ENCODE results near the gene GMPR.

Gene GMPR

GRCh38 chr6:16274885-16275589 is 36.6 kb downstream of the GMPR start:
- no peak for DNase-seq

GRCh38 chr6:16277101-16277981 is 39.0 kb downstream of the GMPR start:
- peak; percentile 99 for DNase-seq

GRCh38 chr6:16278048-16278724 is 39.8 kb downstream of the GMPR start:
- peak; percentile 75 for DNase-seq

GRCh38 chr6:16278750-16279149 is 40.4 kb downstream of the GMPR start:
- DNase-seq, result no peak

GRCh38 chr6:16279243-16279642 is 40.9 kb downstream of the GMPR start:
- no peak for DNase-seq

DNA sequence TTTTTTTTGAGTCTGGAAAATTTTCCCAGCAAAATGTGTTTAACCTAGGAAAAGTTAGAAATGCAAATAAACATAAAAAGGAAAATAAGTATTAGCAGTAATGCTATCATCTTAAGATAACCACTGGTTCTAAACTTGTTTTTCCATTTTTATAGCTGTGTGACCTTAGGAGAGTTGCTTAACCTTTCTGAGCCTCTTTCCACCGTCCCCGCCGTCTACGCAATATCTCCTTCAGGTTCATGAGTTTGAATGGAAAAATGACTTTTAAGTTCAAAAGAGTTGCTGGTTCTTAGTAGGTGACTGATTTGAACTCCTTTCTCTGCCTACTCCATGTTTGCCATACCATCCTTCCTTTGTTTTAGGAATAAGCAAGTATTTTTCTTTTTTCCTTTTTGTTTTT is 44.0 kb downstream of the GMPR start:
- no peak for DNase-seq

DNA sequence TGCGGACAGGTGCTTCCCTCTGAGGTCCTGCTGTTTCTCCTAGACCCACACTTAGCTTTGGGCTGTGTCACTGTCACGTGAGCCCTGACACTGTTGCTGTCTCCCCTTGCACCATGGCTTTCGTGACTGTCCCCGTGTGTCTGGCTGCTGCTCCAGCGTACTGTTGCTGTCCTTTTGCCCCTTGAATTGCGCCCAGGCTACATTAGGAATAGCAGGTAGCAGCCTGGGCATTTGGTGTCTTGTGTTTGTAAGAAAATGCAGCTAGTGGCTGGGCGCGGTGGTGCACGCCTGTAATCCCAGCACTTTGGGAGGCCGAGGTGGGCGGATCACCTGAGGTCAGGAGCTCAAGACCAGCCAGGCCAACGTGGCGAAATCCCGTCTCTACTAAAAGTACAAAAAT is 46.1 kb downstream of the GMPR start:
- DNase-seq, result no peak

GRCh38 chr6:16285467-16286150 is 47.2 kb downstream of the GMPR start:
- no peak for DNase-seq

GRCh38 chr6:16286151-16286522 is 47.8 kb downstream of the GMPR start:
- peak; percentile 83 for DNase-seq

- no peak for DNase-seq
Observed at GRCh38 chr6:16288163-16288562, 49.8 kb downstream of the GMPR start.

DNA sequence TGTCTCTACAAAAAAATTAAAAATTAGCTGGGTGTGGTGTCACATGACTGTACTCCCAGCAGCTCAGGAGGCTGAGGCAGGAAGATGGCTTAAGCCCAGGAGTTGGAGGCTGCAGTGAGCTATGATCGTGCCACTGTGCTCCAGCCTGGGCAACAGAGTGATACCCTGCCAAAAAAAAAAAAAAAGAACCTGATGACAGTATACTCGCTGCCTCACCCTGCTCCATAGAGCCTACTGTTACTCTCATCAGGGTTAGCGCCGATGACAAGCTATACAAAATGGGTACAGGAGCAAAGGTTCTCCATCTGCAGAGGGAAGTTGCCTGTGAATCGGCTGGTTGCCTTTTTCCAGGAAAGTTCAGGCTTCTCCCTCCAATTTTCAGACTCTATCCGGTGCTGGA is 53.4 kb downstream of the GMPR start:
- DNase-seq, result peak; percentile 32

DNA sequence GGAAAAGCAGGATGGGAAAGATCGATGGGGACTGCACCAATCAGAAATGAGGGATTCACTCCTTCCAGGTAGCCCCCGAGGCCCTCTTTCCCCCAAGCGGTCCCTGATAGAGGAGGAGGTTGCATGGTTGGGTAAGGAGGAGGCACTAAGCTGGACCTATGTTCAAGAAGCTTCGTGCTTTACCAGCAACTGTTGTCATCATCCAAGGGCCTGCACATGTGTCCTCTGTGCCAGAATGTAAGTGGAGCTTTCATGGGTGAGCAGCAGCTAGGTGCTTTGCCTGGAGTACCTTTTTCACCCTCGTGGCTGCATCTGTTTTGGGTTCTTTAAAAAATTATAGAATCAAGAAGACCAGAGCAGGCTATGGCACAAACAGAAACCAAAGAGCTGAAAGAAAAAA is 54.0 kb downstream of the GMPR start:
- DNase-seq, result no peak

DNA sequence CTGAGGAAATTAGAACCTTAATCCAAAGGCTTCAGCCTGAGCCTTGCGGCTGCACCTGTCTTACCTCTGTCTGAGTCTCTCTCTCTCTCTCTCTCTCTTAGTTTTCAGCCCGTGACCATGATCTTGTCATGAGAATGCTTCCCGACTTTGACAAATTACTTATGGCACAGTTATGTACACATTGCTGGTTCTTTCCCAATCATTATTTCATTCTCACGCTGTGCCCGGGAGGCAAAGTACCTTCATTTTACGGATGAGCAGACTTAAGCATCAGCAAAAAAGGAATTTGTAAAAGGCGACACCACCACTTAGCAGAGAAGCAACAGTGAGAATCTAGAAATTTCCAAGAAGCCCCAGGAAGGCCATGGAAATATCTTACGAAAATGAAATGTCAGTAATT is 54.6 kb downstream of the GMPR start:
- DNase-seq, result no peak

GRCh38 chr6:16294371-16294770 is 56.0 kb downstream of the GMPR start:
- DNase-seq, result peak; percentile 29

- DNase-seq, result peak; percentile 40
Observed at GRCh38 chr6:16295060-16295459, 56.7 kb downstream of the GMPR start.

GRCh38 chr6:16295471-16295870 is 57.1 kb downstream of the GMPR start:
- DNase-seq, result no peak

DNA sequence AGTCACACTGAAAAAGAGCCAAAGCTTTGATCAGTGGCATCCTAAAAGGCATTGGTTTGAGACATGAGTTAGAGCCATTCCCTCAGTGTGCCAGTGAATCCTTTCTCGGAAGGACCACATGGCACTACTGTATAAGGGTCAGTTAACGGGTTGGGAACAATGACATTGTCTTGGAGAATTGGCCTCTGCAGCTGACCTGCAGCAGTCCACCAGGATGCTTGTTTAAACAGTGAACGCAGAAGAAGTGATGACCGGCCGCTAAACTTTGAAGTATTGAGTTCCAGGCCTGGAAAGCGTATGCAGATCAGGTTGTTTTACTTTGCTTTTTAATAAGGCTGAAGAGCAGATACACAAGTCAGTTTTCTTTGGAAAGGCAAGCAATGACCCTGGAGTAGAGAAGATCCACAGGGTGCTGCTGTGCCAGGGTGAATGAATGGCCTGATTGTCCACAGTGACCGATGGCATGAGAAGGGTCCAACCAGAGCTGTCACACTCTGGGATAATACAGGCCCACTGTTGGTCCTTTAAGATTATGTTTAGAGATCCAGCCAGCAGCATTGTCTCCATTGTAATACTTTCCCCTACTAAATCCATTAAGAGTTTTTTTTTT is 57.8 kb downstream of the GMPR start:
- DNase-seq, result peak; percentile 26

- no peak for DNase-seq
Observed at GRCh38 chr6:16299861-16300260, 61.5 kb downstream of the GMPR start.

DNA sequence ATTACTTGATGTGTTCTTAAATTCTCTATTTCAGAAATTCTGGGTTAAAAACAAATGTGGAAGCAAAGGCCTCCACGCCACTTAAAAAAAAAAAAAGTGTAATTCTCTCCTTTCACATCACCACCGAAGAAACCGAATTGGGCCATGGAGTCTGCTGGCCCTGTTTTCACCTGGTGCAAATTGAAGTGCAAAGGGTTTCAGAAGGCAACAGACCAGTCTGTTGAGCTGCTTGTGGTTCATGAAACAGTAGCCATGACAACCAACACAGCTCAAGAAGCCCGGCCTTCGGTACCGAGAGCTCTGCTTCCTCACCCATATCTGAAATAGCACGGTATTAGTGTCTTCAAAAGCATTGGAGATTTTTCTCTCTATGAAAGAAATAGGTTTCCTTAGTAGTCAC is 63.1 kb downstream of the GMPR start:
- DNase-seq, result no peak

GRCh38 chr6:16302721-16303552 is 64.5 kb downstream of the GMPR start:
- DNase-seq, result no peak

GRCh38 chr6:16305246-16305725 is 66.9 kb downstream of the GMPR start:
- DNase-seq, result no peak

DNA sequence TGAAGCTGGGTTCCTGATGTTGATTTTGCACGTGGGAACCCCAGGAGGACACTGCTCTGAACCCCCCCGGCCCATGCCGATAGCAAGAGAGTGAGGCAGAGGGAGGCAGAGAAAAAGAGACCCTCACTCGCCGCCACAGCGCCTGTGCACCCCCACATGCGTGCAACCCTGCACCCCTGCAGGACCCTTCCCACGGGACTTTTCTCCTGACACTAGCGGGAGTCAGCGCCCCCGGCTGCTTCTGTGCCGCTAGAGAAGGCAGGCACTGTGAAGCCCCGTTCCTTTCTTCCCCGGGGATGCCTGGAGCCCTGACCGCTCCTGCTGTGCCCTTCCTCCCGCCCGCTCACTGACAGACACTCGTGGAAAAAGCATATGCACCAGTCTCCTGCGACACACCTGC is 67.4 kb downstream of the GMPR start:
- no peak for DNase-seq
